ENCODE data around the gene KIF5C. TPM values are rescaled to one million over a fixed set of nuclear protein-coding genes. Genes with fewer than 3 reads are reported as not detected.

KIF5C gene
- total RNA-seq, 1 experiment from 2014 or later, result 1.5 TPM

GRCh38 chr2:148999451-148999921 is 124.5 kb downstream of the KIF5C start:
- Mint-ChIP-seq H3K9me3 (ENCODE audit: unreplicated experiment) (no peaks in the 10 kb centered on the region), H3K27me3 (ENCODE audit: insufficient read depth, unreplicated experiment) (no peaks in the 10 kb centered on the region), H3K27ac (ENCODE audit: unreplicated experiment) (no peak overlapping the region), H3K4me3 (ENCODE audit: unreplicated experiment) (no peak overlapping the region), H3K36me3 (ENCODE audit: insufficient read depth, unreplicated experiment) (no peaks in the 10 kb centered on the region), H3K4me1 (ENCODE audit: low read depth, unreplicated experiment) (peaks cover 5% of the 10 kb centered on the region)
- ChIA-PET POLR2A (no interaction called here), CTCF (interaction anchor here (0.7 kb wide), 1 partner anchor 9 kb away, joined by 3 read pairs; no protein-coding TSS in a partner anchor)
- TF ChIP-seq CTCF (IDR thresholded peaks at IDR 0.05; ENCODE audit: insufficient read depth in 1 of 2, low read depth in 1 of 2, low read length in 1 of 2, severe bottlenecking in 1 of 2, unreplicated experiment in 1 of 2), result no peak
- peaks cover 15% of the 10 kb centered on the region for H3K4me1 ChIP-seq
- no TSS peak for BruUV-seq (replicated peaks)
- H3K9me3 ChIP-seq, result no peaks in the 10 kb centered on the region
- peak in 1 of 2 experiments; percentile 25 for DNase-seq
- intact Hi-C loops (cut with micrococcal nuclease; ENCODE audit: unreplicated experiment), result no loop called here
- no peaks in the 10 kb centered on the region; the same call in 1 of the 2 replicates for H3K27me3 ChIP-seq (replicated peaks; ENCODE audit: control insufficient read depth, insufficient read depth, low read length)
- no peak overlapping the region for H3K4me3 ChIP-seq (ENCODE audit: low read depth, low read length)
- H3K36me3 ChIP-seq (ENCODE audit: control insufficient read depth, insufficient read depth, low read length), result no peaks in the 10 kb centered on the region

- ChIA-PET CTCF (interaction anchor here (0.7 kb wide), 1 partner anchor 10 kb away, joined by 3 read pairs; no protein-coding TSS in a partner anchor), POLR2A (no interaction called here)
Measured at GRCh38 chr2:149000158-149000938, 125.3 kb downstream of the KIF5C start.

GRCh38 chr2:149001496-149001895 is 126.5 kb downstream of the KIF5C start:
- H3K36me3 ChIP-seq (ENCODE audit: control insufficient read depth, insufficient read depth, low read length), result no peaks in the 10 kb centered on the region
- Mint-ChIP-seq H3K36me3 (ENCODE audit: insufficient read depth, unreplicated experiment) (no peaks in the 10 kb centered on the region), H3K27ac (ENCODE audit: unreplicated experiment) (no peak overlapping the region), H3K4me3 (ENCODE audit: unreplicated experiment) (no peak overlapping the region), H3K27me3 (ENCODE audit: insufficient read depth, unreplicated experiment) (no peaks in the 10 kb centered on the region), H3K4me1 (ENCODE audit: low read depth, unreplicated experiment) (no peaks in the 10 kb centered on the region), H3K9me3 (ENCODE audit: unreplicated experiment) (no peaks in the 10 kb centered on the region)
- intact Hi-C loops (cut with micrococcal nuclease; ENCODE audit: unreplicated experiment), result no loop called here
- H3K4me1 ChIP-seq, result peaks cover 15% of the 10 kb centered on the region
- CTCF ChIA-PET, result no interaction called here
- no peak for TF ChIP-seq CTCF (IDR thresholded peaks at IDR 0.05; ENCODE audit: insufficient read depth in 1 of 2, low read depth in 1 of 2, low read length in 1 of 2, severe bottlenecking in 1 of 2, unreplicated experiment in 1 of 2)
- no peak for DNase-seq
- no peaks in the 10 kb centered on the region for H3K9me3 ChIP-seq
- no TSS peak for BruUV-seq (replicated peaks)
- no peak overlapping the region for H3K4me3 ChIP-seq (ENCODE audit: low read depth, low read length)
- POLR2A ChIA-PET, result no interaction called here
- H3K27me3 ChIP-seq (replicated peaks; ENCODE audit: control insufficient read depth, insufficient read depth, low read length), result no peaks in the 10 kb centered on the region; the same call in 1 of the 2 replicates

More at GRCh38 chr2:149000158-149000938, 125.3 kb downstream of the KIF5C start:
- BruUV-seq (replicated peaks), result no TSS peak
- no peak overlapping the region for H3K4me3 Mint-ChIP-seq (ENCODE audit: unreplicated experiment)
- H3K4me3 ChIP-seq (ENCODE audit: low read depth, low read length), result no peak overlapping the region
- no peaks in the 10 kb centered on the region for H3K36me3 ChIP-seq (ENCODE audit: control insufficient read depth, insufficient read depth, low read length)
- no peak for DNase-seq
- no peaks in the 10 kb centered on the region for H3K9me3 Mint-ChIP-seq (ENCODE audit: unreplicated experiment)
- no peak overlapping the region for H3K27ac Mint-ChIP-seq (ENCODE audit: unreplicated experiment)
- no peak for TF ChIP-seq CTCF (IDR thresholded peaks at IDR 0.05; ENCODE audit: insufficient read depth in 1 of 2, low read depth in 1 of 2, low read length in 1 of 2, severe bottlenecking in 1 of 2, unreplicated experiment in 1 of 2)
- intact Hi-C loops (cut with micrococcal nuclease; ENCODE audit: unreplicated experiment), result no loop called here
- no peaks in the 10 kb centered on the region for H3K36me3 Mint-ChIP-seq (ENCODE audit: insufficient read depth, unreplicated experiment)
- H3K9me3 ChIP-seq, result no peaks in the 10 kb centered on the region
- no peaks in the 10 kb centered on the region; the same call in 1 of the 2 replicates for H3K27me3 ChIP-seq (replicated peaks; ENCODE audit: control insufficient read depth, insufficient read depth, low read length)
- H3K27me3 Mint-ChIP-seq (ENCODE audit: insufficient read depth, unreplicated experiment), result no peaks in the 10 kb centered on the region
- H3K4me1 ChIP-seq, result peaks cover 15% of the 10 kb centered on the region
- H3K4me1 Mint-ChIP-seq (ENCODE audit: low read depth, unreplicated experiment), result peaks cover under 1% of the 10 kb centered on the region

Measured in Caco-2 (cell line).